Femur (tissue), 1 donor: ENCODE results near the gene ZNF492.
"Not testable (repeated sequence)": the region's sequence is repeated elsewhere in the genome, so short reads cannot be mapped to it uniquely, and the experiment has no call there.

Experiments
- DNase-seq: peaks from one replicate; pipeline ENCODE4 v3.0.0-alpha.2; 2017

Gene ZNF492

DNA sequence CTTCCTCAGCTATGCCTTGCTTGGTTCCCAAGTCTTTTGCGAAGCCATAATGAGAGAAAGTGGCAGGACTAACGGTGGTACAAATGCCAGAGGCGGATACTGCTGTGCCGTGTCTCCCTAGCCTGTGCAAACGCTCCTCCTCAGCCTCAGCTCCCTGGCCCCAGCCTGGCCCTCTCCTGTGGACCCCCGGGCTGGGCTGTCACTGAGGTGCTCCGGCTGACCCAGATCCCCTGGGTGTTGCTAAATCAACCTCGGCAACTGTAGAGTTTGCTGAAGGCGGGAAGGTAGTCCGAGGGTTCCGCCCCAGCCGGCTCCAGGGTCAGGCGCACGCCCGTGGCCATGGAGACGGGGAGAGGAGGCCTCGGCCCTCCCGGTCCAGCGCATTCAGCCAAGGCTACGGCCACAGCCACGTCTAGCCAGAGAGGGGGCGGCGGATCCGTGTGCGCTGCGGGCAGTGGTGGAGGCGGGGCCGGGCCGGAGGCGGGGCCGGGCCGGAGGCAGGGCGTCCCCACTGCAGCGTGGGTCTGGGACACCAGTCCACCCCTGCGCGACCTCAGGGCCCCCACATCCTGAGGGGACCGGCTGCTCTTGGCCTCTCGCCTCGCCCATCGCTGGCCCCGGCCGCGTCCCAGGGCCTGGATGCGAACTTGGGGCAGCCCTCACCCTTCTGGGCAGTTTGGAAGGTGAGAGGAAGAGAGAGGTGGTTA is 16.4 kb upstream of the ZNF492 start:
- no peak for DNase-seq

DNA sequence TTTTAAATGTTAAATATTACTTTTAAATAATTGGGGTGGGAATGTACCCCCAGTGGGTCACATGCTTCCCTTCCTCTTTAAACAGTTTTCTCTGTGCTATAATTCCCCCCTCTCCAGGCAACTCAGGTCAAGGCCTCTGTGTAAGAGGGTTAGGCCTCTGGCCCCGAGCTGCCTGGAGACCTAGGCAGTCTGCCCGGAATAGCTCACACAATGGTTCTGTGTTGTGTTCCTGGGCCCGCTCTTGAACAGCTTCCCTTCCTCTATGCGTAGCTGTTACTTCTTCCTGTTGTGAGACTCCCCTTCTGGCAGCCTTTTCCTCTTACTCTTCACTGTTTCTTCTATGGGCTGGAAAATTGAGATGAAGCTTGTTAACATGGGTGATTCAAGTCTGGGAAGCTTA is 14.8 kb upstream of the ZNF492 start:
- DNase-seq, result no peak

DNA sequence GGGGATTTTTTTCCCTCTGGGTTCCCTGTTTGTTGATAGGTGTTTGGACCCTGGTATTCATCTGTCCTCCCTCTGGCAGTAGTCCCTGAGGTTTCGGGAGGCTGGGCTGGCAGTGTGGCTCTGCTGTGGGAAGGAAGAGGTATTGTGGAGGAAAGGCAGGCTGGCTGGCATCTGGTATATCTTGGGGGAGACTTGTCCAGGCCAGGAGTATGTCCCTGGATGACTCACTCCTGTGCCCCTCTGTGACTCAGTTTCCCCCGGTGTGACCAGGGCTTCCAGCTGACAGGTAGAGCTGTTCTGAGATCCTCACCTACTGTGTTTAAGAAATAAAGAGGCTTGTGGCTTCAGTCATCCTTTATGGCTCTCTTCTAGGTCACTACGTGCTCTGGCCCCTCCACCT is 14.2 kb upstream of the ZNF492 start:
- DNase-seq, result no peak

DNA sequence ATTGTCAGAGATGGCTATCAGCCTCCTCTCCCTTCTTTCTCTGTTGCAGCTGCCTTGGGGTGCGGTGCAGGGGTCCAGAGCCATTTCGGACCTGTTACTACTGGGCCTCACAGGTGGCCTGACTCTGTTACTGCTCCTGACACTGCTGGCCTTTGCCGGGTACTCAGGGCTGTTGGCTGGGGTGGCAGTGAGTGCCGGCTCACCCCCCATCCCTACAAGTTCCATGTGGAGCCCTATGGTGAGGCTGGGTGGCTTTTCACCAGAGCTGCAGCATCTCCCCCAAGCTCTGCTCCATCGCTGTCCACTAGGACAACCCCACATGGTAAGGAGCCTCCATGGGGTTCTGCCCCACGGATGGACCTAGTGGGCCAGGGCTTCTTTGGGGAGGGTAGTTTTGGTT is 13.7 kb upstream of the ZNF492 start:
- DNase-seq, result no peak

DNA sequence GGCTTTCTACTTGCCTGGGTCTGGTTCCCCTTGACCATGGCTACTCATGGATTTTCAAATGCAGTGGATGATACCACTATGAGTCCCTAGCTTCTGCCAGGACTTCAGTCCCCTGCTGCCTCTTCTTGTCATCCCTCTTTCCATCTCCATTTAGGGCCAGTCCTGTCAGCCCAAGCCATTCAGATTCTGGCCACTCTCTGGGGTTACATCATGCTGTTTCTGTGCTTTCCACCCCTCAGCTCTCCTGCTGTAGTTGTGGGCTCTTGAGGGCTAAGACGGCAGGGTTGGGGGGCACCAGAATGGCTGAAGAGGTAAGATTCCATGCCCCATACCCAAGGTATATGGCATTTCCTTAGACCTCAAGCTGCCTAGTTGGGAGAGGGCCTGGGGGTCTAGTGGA is 13.2 kb upstream of the ZNF492 start:
- DNase-seq, result no peak

DNA sequence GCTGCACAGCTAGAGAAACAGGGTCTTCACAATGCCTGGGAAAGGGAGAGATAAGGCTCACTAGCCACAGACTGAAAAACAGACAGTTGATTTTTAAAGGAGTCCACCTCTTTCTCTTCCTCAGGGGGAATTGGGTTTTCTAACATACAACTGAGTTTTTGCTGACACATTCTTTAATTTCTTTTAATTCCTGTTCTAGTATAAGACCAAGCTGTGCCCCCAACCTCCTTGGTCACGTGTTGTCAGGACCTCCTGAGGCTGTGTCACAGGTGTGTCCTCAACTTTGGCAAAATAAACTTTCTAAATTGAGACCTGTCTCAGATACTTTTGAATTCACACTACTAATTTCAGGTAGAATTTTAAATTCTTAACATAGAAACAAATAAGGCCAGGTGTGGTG is 12.1 kb upstream of the ZNF492 start:
- no peak for DNase-seq

DNA sequence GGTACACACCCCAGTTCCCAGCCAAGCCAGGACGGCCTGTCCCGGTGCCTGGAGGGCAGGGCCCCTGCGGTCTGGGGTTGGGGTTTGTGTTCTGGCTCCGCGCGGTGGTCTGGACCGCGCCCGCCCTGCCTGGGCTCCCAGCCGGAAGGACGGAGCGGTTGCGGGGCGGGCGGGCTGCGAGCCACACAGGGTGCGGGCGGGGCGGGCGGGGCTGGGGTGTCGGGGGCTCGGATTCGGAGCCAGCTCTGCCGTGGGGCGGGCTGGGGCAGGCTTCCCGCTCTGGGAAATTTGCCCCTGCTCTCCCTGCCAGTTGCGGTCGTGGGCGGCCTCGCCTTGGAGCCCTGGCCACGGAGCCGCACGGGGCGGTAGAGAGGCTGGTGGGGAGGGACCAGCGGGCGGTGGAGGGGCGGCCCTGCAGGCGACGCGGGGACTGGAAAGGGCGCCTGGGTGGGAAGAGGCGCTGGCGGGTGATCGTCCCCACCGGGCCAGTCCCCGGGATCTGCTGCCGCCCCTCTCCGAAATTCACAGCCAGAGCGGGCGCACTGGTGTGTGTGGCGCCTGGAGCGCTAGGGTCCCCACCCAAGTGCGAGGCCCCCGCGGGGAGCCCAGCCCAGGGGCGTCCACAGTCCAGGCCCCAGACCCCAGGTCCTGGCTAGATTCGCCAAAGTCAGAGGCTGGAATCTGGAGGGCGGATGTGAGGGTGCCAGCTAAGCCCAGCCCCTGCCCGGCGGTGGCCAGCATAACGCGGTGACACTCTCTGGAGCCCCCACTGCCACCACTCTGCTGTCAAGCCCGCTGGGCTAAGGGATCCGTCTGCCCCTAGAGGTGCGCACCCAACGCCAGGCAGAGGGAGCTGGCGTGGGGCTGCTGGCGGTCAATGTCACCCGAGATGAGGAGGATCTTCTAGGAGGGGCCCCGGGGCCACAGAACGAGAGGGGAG is 11.0 kb upstream of the ZNF492 start:
- peak; percentile 39 for DNase-seq

DNA sequence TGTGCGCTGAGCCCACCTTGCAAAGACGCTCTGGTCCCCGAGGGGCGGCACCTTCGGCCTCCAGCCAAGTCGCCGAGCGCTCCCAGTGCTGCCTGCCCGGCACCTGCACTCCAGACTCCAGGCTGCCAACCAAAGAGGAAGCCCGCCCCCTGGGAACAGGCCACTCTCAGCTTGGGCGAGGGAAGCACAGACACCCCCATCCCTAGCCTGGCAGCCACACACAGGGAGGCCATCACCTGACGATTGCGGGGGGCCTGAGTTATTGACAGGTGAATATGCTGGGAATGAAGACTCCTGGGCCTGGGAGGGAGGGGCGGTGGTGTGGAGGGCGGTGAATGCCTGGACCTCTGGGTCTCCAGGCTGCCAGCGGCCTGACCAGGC is 10.3 kb upstream of the ZNF492 start:
- no peak for DNase-seq

DNA sequence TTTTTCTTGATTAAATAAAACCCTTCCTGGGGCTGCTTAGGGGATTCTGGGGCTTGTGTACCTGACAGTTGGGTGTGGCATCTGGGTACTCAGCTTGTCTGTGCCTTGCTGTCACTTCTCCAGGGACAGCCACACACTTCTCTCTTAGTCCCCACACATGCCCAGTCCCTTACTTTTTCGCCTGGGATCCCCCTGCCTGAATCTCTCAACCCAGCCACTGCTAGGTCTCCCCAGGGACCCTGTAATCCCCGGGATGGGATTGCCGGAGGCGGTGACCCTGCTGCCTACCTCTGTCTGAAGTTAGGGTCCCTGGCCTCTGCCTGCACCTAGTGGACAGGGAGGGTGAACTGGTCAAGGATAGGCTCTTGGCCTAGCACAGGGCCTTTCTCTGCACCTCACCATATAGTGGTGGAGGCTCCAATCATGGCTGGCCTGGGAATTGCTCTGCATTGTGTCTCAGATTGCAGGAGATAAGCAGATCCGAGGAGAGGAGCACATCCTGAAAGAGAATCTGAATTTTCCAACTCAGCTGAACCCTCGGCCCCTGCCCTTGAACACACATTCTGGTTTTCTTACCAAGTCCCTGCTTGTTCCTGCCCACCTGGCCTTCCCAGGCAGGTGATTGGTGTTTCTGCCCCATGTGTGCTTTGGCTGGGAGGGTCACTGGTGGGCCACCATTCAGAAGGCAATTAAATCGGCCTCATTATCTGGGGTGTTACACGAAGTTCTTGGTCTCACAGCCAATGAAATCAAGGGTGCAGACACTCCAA is 8.7 kb upstream of the ZNF492 start:
- DNase-seq, result no peak

DNA sequence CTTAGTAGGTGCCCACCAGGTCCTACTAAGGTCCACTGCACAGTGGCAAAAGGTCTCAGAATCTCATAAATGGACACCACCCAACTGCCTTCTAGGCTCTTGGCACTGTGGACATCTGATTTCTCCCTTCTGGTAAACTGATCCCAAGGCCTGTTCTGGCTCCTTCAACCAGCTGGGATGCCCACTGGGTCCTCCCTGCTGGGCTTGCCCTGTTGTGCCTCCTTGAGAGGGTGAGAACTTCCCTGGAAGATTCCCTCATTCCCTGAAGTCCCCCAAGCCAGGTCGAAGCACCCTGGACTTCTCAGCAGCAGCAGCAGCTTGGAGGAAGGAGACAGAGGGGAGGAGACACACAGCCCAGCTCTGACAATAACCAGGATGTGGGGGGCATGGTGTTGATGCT is 6.6 kb upstream of the ZNF492 start:
- DNase-seq, result no peak

DNA sequence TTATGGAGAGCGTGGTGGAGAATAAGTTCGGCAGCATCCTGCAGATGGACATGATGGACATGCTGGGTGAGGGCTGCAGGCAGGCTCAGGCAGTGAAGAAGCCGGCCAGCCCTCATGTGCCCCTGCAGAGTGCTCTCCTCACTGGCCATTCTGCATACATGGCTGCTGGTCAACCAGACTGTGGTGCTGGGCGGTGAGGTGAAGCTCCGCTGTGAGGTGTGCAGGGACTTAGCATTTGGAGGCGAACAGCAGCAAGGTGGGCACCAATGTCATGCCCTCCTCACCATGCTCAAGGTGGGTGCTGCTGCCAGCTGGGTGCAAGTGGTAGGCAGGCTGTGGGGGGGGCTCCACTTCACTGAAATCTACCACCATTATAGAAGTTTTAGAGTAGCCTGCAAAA is 5.7 kb upstream of the ZNF492 start:
- DNase-seq, result no peak

DNA sequence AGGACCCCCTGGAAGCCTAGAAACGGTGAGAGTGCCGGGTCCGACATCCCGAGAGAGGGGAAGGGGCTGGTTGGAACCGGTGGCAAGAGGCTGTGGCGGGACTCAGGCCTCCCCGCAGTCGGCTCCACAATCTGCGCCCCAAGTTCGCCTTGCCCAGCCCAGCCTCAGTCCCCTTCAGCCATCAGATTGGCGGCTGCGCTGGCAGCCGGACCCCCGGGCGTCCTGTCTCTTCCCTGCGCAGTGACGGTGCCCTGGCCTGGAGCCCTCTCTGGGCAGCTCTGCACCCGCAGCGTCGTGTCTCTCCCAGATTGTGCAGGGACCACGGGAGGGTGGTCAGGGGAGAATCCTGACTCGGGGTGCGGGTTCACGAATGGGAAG is 315 bp downstream of the ZNF492 start:
- DNase-seq, result no peak

DNA sequence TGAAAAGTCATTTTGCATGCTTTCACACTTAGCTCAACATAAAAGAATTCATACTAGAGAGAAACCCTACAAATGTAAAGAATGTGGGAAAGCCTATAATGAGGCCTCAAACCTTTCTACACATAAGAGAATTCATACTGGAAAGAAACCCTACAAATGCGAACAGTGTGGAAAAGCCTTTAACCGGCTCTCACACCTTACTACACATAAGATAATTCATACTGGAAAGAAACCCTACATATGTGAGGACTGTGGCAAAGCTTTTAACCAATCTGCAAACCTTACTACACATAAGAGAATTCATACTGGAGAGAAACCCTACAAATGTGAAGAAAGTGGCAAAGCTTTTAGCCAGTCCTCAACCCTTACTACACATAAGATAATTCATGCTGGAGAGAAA is 51.4 kb downstream of the ZNF492 start:
- not testable (repeated sequence) for DNase-seq

DNA sequence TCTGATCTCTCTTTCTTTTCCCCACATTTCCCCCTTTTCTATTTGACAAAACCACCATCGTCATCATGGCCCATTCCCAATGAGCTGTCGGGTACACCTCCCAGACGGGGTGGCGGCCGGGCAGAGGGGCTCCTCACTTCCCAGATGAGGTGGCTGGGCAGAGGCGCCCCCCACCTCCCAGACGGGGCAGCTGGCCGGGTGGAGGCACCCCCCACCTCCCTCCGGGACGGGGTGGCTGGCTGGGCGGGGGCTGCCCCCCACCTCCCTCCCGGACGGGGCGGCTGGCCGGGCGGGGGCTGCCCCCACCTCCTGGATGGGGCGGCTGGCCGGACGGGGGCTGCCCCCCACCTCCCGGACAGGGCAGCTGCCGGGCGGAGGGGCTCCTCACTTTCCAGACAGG is 68.5 kb downstream of the ZNF492 start:
- not testable (repeated sequence) for DNase-seq

DNA sequence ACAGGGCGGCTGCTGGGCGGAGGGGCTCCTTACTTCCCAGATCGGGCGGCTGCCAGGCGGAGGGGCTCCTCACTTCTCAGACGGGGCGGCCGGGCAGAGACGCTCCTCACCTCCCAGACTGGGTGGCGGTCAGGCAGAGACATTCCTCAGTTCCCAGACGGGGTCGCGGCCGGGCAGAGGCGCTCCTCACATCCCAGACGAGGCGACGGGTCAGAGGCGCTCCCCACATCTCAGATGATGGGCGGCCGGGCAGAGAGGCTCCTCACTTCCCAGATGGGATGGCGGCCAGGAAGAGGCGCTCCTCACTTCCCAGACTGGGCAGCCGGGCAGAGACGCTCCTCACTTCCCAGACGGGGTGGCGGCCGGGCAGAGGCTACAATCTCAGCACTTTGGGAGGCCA is 69.0 kb downstream of the ZNF492 start:
- DNase-seq, result not testable (repeated sequence)

DNA sequence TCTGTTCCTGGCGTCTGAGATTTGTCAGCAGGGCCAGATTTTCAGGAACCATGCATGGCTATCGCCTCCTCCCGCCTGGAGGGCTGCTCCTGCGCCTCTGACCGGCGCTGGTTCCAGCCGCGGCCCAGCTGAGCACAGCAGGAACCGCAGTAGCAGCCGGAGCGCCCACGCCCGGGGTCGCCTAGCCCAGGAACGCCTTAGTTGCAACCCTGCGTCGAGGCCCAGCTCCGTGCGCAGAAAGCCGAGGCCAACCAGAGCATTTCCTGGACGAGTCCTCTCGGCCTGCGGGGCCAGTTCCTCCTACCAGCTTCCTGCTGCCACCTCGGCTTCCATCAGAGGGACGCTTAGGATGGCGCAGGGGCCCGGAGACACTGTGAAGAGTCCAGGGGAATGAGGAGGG is 74.9 kb downstream of the ZNF492 start:
- no peak for DNase-seq
